Hypothalamus (tissue), 51 donors: Measurements from ENCODE around the gene SLC26A5.
"Not testable (repeated sequence)": the region's sequence is repeated elsewhere in the genome, so short reads cannot be mapped to it uniquely, and the experiment has no call there.

Source experiments
- DNase-seq, 51 donors: peaks; one replicate each; lab custom pipeline; 2025; lab: John Stamatoyannopoulos, UW

SLC26A5 gene

DNA sequence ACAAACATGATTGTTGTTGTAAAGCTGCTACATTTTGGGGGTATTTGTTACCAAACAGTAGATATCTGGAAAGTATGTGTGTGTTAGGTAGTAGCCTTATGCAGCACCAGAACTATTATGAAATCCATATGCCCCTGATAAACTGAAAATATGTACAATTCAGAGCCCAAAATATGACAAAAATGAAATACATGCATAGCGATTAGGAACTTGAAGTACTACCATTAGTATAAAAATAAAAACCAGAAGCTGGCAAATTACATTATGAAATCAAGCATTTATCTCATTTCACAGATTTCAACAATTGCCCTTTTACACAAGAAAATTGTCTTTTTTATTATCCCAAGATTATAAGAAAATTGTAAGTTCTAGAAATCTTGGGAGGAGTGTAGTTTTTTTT, 33.9 kb downstream of the SLC26A5 start:
- no peak for DNase-seq

DNA sequence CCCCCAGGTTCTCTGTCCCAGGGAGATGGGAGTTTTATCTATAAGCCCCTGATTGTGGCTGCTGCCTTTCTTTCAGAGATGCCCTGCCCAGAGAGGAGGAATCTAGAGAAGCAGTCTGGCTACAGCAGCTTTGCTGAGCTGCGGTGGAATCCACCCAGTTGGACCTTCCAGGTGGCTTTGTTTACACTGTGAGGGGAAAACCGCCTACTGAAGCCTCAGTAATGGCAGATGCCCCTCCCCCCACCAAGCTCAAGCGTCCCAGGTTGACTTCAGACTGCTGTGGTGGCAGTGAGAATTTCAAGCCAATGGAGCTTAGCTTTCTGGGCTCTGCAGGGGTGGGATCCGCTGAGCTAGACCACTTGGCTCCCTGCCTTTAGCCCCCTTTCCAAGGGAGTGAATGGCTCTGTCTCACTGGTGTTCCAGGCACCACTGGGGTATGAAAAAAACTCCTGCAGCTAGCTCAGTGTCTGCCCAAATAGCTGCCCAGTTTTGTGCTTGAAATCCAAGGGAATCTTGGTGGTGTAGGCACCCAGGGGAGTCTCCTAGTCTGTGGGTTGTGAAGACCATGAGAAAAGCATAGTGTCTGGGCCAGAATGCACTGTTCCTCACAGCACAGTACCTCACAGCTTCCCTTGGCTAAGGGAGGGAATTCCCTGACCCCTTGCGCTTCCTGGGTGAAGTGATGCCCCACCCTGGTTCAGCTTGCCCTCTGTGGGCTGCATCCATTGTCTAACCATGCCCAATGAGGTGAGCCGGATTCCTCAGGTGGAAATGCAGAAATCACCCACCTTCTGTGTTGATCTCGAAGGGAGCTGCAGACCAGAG, 40.0 kb downstream of the SLC26A5 start:
- not testable (repeated sequence) for DNase-seq

DNA sequence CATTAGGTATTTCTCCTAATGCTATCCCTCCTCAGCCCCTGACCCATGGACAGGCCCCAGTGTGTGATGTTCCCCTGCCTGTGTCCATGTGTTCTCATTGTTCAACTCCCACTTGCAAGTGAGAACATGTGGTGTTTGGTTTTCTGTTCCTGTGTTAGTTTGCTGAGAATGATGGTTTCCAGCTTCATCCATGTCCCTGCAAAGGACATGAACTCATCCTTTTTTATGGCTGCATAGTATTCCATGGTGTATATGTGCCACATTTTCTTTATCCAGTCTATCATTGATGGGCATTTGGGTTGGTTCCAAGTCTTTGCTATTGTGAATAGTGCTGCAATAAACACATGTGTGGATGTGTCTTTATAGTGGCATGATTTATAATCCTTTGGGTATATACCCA, 46.3 kb downstream of the SLC26A5 start:
- not testable (repeated sequence) for DNase-seq

DNA sequence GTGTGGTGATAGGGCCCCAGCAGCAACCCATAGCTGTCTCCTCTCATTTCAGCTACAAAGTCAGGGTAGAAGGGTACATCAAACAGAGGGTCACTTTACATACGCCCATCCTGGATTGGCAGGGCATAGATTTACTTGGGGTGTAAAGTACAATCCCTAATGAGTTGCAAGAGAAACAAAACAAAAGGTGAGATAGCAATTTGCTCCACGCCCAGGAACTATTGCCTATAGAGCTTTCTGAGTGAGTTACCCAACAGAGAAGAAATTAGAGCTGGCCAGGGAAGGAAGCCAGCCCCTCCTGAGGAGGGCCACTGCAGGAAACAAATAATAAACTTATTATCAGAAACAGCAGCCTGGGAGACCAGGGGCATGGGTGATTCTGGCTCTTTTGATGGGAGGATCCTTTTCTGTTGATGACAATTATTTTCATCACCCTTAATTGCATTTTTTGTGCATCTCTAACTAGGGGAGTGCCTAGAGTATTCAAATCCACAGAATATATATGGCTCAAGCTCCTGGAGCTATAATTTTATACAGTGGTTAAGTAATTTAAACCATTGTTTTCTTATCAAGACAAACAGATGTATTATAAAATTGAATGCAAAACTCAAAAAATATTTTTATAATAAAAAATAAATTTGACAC, 47.4 kb downstream of the SLC26A5 start:
- no peak for DNase-seq

DNA sequence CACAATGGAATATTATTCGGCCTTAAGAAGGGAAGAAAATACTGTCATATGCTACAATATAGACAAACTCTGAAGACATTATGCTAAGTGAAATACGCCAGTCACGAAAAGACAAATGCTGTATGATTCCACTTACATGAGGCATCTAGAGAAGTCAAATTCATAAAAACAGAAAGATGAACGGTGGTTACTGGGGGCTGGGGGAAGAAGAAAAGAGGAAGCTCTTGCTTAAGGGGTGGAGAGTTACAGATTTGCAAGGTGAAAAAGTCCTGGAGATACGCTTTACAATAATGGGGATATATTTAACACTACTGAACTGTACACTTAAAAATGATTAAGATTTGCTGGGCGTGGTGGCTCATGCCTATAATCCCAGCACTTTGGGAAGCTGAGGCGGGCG, 49.5 kb downstream of the SLC26A5 start:
- DNase-seq: no peak

DNA sequence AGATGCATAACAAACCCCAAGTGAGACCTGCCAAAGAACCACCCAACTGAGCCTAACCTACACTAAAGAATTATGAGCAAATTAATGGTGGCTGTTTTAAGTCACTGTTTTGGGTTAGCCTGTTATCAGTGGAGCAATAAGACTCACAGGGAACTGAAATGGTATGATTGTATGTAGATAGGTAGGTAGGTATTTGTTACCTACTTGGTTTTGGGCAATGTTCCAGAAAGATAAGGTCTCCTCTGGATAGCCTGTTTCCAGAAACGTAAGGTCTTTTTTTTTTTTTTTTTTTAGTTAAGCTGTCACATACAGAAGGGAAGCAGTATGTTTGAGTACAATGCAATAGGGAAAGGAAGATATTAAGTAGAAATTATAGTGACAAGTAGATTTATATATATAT, 50.9 kb downstream of the SLC26A5 start:
- no peak for DNase-seq

DNA sequence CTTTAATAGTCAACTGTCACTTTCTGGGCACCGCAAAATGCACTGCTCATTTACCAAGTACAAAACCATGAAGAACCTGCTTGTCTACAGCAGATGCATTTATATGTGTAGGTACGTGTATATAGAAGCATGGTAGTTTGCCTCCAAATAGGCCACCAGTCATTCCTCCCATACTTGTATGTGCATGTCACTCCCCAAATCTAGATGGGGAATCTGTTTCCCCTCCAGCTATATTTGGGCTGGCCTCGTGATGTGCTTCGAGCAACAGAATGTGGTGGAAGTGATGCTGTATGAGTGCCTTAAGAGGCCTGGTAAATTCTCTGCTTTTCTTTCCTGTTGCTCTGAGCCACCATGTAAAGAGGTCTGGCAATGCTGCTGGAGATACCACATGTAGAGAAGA, 51.4 kb downstream of the SLC26A5 start:
- no peak for DNase-seq

DNA sequence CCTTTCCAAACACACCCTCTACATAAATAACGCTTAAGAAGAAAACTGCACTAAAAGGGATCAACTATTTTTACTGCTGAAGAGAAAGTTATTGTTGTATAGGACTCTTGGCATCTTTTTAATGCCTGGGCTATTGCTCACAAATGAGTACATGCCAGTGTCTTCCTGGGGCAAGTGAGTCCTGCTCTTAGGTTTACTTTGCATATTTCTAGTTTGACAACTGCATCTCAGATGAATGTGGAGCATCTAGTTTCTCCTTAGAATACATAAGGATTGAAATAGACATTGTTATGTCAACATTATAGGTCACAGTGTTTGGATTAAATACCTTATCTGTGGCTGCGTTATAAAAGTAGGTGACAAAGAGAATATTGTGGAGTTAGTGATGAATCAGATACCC, 54.0 kb downstream of the SLC26A5 start:
- DNase-seq: no peak

DNA sequence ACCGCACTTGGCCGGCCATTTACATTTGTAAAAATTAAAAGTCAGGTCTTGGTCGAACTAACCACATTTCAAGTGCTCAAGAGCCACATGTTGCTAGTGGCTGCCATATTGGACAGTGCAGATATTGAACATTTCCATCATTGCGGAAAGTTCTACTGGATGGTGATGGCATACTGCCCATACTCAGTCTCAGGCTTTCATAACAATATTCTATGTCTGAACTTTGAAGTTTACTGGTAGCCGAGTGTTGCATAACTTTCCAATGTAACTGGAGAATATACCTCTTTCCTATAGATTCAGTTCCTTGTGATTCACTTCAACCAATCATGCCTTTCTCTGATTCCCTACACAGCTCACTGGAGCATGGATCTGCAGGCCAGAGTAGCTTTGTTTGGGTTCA, 54.9 kb downstream of the SLC26A5 start:
- DNase-seq: no peak

DNA sequence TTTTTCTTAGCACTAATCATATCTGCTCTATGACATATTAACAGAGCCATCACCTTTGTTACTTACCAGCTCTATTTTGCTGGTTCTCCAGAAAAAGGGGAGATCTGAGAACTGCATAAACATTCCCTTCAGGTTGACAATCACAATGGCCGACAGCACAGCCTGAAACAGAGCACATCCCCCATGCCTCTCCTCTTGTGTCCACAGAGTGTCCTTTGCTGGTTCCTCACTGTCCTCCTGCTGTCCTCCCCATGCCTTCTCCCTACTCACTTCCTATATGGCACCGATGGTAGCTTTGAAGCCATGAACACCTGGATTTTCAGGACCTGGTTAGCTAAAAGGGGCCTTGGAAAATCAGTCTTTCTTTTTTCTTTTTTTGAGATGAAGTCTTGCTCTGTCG, 56.7 kb downstream of the SLC26A5 start:
- DNase-seq: no peak

DNA sequence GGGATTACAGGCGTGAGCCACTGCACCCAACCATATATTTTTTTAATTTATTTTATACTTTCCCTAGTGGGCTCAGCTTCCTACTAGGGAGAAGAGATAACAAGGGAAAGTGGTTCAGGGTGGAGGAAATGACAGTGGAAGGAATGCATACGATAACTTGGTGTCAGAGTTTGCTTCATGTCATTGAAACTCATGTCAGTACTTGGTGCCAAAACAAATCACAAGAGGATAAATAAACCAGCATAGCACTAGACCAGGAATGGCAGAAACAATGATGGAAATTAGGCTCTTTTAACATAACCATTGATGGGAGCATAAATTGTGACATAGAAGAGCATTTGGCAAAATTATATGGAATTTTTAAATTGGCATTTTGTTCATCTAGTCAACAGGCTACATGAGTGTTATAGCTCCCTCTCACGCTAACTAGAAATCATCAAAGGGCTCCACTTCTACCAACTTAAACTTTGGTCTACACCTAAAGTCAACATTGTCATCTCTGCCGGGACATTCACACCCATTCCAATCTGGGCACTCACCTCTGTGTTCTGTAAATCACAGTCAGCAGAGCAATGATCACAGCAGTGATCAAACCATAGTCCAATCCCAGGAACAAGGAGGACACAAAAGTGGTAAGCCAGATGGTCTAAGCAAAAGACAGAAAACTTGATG, 57.4 kb downstream of the SLC26A5 start:
- DNase-seq: no peak

DNA sequence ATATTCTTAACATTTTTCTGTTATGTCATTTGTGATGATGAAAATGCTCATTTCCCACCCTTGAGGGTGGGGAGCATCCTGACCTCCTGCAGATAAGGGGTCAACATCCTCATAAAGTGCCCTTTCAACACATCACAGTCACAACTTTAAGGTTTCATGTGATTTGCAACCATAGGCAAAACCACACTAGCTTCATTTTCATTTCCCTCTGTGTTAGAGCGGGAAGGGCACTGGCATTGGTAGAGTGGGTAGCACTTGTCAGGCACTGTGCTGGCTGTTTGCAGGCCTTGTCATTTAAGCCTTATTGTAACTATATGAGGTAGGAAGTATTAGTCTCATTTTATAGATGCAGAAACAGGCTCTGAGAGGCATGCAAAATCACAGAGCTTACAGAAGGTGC, 58.8 kb downstream of the SLC26A5 start:
- no peak for DNase-seq

DNA sequence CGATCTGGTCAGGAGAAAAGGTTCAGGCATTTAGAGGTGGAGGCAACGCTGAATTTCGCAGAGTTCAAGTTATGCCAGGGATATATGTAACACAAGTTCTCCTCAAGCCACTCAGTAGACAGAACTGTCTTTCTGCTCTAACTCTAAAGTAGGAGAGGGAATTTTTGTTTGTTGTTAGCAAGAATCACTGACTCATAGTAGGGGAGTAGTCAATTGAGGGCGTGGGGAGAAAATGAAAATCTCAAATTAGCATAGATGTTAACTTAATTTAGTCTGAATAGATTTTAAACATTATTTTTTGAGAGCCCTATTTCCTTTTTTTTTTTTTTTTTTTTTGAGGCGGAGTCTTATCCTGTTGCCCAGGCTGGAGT, 64.0 kb downstream of the SLC26A5 start:
- DNase-seq: no peak

DNA sequence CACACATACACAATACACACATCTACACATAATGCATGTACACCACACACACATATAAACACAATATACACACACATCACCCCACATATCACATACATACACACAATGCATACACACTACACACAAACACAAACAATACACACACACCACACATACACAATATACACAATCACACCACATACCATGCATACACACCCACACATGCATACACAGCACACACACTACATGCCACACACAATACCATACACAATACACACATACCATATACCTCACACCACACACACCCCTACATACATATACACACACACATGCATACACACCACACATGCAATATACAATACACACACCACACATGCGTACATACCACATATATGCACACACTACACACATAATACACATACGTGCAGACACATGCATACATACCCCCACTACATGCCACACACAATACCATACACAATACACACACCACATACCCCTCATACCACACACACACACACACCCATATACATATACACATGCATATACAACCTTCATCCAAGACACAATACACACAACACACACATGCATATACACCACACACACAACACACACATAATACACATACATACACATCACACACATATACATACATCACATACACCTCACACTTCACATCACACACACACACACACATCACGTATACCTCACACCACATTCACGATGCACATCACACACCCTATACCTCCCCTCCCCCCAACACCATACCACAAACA, 64.6 kb downstream of the SLC26A5 start:
- no peak for DNase-seq

DNA sequence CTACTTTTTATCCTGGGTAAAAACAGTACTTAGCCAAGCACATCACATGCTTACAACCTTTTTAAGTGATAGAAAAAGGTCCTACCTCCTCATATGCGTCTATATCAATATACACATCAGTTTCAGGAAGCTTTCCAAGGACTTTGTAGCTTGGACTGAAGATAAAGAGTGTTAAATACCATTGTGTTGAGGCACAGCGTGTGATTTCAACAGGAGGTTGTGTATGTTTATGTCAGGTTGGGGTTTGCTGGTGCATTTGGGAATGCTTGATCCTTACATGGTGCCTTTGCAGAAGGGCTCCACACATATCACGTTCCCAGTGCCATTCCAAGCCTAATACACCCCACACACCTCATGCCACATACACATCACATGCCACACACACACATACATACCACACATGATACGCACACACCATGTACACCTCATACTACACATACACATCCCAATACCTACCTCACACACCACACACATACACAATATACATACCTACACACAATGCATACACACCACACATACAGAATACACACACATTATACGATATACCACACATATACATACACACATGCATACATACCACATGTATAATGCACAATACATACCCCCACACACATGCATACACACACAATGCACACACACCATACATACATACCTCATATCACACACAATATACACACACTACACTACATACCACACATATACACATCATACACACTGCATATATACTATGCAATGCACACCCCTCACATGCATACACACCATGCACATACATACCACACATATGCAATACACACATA, 65.4 kb downstream of the SLC26A5 start:
- no peak for DNase-seq

DNA sequence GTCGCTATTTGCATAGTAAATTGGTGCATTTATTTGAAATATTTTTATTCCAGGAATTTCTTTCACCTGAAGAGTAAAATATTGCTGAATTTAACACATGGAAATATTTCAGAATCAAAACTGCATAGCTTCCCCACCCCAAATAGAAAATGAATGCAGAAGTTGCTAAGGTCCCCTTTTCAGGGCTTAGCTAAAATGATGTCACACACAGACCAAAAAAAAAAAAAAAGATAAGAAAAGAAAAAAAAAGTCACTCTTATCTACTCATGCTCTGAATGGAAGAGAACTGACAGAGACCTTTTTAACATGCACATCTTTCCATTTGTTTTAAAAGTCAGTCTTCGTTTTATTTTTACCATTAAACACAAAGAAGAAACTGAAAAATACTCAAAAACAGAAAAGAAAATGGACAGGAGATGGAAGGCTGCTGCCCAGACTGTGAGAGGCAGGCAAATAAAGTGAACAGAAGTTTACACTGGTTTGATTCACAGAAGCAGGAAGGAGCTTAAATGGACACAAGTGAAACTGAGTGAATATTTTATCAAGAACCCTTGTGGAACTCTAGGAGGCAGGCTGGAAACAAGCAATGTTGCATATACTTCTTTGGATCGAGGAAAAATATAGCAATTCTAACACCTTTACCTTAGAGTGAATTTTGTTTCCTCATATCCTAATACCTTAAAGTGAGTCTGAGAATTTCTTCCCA, 66.6 kb downstream of the SLC26A5 start:
- no peak for DNase-seq

DNA sequence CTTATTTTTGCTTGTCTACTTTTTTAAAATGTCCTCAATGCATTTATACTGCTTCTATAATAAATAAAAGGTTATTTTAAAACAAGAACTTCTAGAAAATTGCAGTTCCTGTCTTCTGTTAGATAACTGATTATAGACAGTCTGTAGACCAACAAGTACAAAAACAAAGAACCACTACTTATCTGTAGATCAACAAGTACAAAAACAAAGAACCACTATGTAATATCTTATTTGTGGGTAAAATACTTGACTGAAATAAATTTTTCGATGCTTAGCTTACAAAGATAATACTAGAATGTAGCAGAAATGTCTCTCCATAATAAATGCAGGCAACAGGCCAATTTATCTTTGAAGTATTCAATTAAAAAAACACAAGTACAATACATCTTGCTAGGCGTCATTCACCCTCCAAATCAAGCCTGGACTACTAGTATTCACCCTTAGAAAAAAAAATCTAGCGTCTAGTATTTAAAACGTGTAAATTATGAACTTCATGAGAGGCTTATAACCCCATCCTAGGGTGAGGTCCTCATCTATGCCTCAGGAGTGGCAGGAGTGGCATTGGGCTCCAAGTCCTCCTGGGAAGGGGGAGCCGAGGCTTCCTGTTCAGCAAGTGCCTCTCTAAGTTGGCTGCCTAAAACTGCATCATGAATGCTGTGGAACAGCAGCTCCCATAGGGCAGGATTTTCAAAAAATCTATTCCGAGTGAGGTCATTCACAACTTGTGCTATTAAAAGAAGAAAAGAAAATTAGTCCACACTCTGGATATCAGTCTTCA, 72.0 kb downstream of the SLC26A5 start:
- DNase-seq: no peak

DNA sequence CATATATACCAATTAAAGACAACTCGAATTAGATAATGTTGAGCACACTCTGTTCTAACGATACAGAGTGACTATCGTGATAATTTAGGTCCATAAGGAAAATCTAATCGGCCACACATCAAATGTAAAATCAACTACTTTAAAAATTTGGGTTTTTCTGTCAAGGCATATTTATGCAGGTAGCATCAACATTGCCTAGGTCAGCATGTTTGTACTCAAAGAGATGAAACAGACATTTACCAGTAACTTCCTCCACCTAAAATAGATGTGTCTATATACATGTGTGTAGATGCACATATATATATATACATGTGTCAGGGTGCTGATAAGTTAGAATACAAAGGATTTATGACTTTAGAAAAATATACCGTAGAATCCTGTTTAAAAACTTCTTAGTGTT, 76.6 kb downstream of the SLC26A5 start:
- no peak for DNase-seq

DNA sequence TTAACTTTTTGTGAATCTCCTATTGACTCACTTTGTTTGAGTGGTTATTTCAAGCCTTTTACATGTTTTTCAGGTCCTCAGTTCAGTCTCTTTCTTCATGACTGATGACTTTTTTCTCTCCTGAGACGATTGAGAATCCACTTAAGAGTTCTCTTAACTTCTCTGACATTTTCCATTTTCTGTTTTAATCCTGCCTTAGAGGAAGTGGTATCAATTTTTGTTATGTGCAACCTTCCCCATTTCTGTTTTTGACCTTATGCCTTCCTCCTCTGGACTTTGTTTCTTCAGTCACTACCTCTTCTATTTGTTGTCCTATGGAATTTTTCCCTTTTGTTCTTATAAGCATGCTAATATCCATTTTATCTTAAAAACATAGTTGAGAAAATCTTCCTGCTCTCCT, 96.2 kb downstream of the SLC26A5 start:
- no peak for DNase-seq
